GM18951 (cell line): Measurements from ENCODE around the gene MBIP.
"Not testable (repeated sequence)": the region's sequence is repeated elsewhere in the genome, so short reads cannot be mapped to it uniquely, and the experiment has no call there.

Experiments
- POLR2A ChIP-seq: IDR thresholded peaks from 4 replicates; pipeline ENCODE4 v1.6.1; 2011; ENCODE audit warnings: mild to moderate bottlenecking; ENCODE audit not compliant: insufficient read length, insufficient read depth; ENCODE audit errors: extremely low read depth
- in situ Hi-C: fragments of 300-500 bp; cut with MboI; formaldehyde crosslinking; loops from one replicate; pipeline ENCODE4 v1.12.0; 2022; ENCODE audit warnings: low sequenced_read_pairs, mixed read lengths, inconsistent platforms; ENCODE audit not compliant: unreplicated experiment

The MBIP gene

DNA sequence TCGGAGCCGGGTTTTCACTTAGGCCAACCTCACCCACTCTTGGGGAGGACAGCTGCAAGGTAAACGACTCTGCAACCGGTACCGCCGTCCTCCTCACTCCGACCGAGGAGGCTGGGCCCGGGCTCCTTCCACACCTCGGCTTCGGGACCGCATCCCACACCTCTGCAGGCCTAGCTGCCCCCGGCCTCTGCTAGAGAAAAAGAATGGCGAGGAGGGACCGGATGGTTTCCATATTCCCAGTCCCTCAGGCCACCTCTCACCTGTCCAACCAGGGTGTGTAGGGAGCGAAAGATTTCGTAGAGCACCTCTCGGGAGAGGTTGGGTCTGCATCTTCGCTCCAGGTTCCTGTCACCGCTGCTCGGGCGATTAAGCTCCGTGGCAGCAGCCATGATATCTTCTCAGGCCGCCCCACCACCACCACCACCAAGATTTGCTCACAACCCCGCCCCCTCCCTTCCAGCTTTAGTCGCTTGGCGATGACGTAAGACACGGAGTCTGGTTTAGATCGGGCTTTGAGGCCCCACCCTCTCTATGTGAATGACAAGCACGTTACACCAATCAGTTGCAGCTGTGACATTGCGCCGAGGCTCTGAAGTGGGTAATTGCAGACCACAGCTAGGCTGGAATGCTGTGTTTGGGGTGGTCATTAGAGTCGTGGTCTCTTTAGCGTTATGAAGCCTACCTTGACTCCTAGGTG lies at the start of gene MBIP:
Gene MBIP, minus strand, starts transcription at position 438 of the 697 bp plus-strand sequence. Its CDS starts 49 bp downstream, at position 389.
- in situ Hi-C loops, result no loop called here
- TF ChIP-seq POLR2A, result no peak

- no peak for TF ChIP-seq POLR2A
- in situ Hi-C loops, result no loop called here
Measured at GRCh38 chr14:36367985-36368774, 47.7 kb upstream of the MBIP start.

DNA sequence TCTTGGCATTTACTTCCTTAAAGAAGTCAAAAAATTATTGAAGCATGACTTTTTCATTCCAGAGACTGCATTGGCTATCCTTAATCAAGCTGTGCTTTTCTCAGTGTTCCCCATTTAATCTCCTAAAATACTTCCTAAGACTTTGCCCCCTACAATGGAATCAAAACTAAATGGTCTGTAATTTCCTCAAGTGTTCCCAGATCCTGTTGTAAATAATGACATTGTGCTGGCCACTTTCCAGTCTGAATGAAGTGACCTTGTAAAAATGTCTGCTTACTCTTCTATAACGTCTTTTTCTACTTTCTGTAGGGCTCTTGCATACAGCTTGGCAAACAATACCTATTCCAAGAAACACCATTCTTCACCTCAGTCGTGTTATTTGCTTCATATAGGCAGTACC lies 45.3 kb upstream of the MBIP start:
- in situ Hi-C loops, result no loop called here
- no peak for TF ChIP-seq POLR2A

GRCh38 chr14:36363704-36364103 lies 43.3 kb upstream of the MBIP start:
- in situ Hi-C loops, result no loop called here
- TF ChIP-seq POLR2A, result no peak

DNA sequence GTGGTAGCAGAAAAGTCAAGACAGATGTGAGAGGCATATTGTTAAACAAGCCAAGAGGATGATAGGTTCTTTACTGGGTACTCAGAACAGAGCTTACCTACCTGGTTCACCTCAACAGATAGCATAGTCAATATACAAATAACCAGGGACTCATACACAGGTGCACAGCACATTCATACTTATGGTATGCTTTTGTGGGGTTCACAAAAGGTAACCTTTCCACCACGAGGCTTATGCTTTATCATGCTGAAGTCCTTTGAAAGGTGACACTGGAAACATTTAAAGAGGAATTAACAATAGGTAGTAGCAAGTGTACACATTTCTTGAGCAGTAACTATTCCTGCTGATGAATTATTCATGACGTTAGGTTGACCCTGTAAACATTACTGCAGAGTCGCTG lies 42.2 kb upstream of the MBIP start:
- in situ Hi-C loops, result no loop called here
- TF ChIP-seq POLR2A, result no peak

GRCh38 chr14:36361210-36361853 lies 40.9 kb upstream of the MBIP start:
- in situ Hi-C loops, result no loop called here
- no peak for TF ChIP-seq POLR2A

DNA sequence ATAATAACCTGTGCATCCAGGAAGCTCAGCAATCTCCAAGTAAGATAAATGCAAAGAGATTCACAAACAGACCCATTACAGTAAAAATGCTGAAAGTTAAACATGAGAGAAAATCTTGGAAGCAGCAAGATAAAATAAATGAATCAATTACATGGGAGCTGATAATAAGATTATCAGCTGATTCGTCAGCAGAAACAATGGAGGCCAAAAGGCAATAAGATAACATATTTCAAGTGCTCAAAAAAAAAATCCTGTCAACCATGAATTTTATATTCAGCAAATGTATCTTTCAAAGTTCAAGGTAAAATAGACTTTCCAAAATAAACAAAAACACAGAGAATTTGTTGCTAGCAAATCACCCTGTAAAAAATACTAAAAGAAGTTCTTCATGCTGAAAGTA lies 36.4 kb upstream of the MBIP start:
- no peak for TF ChIP-seq POLR2A
- in situ Hi-C loops, result no loop called here

GRCh38 chr14:36346052-36346451 lies 25.6 kb upstream of the MBIP start:
- in situ Hi-C loops, result no loop called here
- no peak for TF ChIP-seq POLR2A

- no peak for TF ChIP-seq POLR2A
Measured at GRCh38 chr14:36344211-36344610, 23.8 kb upstream of the MBIP start.

DNA sequence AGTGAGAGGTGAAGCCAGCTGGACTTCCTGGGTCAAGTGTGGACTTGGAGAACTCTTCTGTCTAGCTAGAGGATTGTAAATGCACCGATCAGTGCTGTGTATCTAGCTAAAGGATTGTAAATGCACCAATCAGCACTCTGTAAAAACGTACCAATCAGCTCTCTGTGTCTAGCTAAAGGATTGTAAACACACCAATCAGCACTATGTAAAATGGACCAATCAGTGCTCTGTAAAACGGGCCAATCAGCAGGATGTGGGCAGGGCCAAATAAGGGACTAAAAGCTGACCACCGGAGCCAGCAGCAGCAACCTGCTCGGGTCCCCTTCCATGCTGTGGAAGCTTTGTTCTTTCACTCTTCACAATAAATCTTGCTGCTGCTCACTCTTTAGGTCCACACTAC lies 21.4 kb upstream of the MBIP start:
- in situ Hi-C loops, result not testable (repeated sequence)

More at GRCh38 chr14:36344211-36344610, 23.8 kb upstream of the MBIP start:
- in situ Hi-C loops, result no loop called here

GRCh38 chr14:36340276-36340890 lies 19.9 kb upstream of the MBIP start:
- in situ Hi-C loops, result no loop called here
- no peak for TF ChIP-seq POLR2A

GRCh38 chr14:36339816-36340215 lies 19.4 kb upstream of the MBIP start:
- in situ Hi-C loops, result no loop called here
- TF ChIP-seq POLR2A, result no peak

DNA sequence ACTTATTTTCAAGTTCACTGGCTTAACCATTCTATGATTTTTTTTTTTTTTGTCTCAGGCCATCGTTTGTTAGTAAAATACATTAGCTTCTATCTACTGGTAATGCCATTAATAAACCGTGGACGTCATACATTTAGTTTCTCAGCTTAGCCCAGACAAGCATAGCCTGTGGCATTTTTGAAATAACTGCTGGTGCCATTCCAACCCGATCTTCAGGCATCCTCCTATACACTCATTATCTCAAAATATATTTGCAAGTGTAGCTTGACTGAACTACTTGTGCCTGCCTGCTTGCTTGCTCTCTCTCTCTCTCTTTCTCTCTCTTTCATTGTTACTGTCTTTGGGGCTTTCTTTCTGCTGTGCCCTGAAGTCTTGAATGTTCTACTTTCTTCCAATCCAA lies 12.7 kb upstream of the MBIP start:
- in situ Hi-C loops, result no loop called here
- no peak for TF ChIP-seq POLR2A

GRCh38 chr14:36327573-36327972 lies 7.1 kb upstream of the MBIP start:
- in situ Hi-C loops, result not testable (repeated sequence)
